Stimulated activated naive CD4-positive, alpha-beta T cell (primary cell): ENCODE measurements around the gene ABHD2.
A peak's percentile ranks its signal among the peaks of the same experiment; 100 is the strongest.
"Not testable (repeated sequence)": the region's sequence is repeated elsewhere in the genome, so short reads cannot be mapped to it uniquely, and the experiment has no call there.

Source experiments
- DNase-seq, 6 experiments: peaks; one replicate each; lab custom pipeline; 2025; lab: John Stamatoyannopoulos, UW

Gene ABHD2

DNA sequence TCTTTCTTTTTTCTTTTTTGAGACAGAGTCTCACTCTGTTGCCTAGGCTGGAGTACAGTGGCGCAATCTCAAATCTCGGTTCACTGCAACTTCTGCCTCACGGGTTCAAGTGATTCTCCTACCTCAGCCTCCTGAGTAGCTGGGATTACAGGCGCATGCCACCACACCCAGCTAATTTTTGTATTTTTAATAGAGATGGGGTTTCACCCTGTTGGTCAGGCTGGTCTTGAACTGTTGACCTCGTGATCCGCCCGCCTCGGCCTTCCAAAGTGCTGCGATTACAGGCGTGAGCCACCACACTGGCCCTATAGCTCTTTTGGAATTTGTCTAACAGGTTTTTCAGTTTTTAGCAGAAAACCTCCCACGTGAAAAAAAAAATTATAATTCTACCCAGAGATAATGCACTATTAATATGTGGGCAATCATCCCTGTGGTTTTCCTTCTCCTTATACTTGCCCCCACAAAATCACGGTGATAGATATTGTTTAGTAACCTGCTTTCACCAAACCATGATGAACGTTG lies 32.3 kb downstream of the ABHD2 start:
- DNase-seq, result not testable (repeated sequence)

DNA sequence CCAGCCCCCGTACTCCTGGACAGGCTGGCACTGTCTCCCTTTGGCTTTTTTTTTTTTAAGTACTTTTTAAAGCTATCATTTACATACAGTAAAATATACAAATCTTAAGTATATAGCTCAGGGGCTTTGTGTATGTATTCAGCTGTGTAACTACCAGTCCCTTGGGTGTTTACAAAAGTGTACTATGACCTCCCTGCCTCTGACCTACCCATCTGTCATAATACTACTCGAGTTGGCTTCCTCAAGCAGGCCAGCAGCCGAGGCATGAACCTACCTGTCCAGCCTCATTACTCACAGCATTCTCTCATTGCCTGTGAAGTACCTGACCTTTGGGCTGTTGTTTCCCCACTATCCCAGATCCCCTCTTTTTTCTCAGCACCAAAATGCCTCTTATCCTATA lies 33.2 kb downstream of the ABHD2 start:
- no peak for DNase-seq

DNA sequence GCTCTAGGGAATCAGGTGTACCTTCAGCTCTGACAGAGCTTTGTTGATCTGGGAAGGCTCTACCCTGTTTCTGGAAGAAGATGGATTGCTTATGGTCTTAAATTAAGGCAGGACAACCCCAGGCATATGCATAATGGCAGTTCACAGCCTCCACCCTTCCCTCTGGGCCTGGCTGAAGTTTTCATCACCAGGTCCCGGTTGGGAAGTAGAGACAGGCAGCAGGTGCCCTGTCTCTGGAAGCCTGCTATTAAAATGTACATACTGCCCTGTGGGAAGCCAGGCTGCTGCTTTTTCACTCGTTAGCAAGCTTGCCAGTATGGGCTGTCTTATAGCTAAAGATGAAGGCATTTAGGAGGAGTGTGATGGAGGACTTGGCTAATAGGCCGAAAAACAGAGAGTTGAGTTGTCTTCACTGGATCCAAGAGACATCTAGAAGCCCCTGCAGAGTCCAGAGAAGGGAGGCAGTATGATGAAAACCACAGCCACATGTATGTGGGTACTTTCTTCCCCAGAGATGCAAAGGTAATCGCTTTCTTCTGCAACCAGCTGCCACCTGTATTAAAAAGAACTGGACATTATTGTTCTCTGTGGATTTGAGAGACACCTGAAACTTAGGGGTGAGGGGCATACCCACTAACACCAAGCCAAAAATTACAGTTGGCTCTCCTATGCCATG lies 34.4 kb downstream of the ABHD2 start:
- no peak for DNase-seq

DNA sequence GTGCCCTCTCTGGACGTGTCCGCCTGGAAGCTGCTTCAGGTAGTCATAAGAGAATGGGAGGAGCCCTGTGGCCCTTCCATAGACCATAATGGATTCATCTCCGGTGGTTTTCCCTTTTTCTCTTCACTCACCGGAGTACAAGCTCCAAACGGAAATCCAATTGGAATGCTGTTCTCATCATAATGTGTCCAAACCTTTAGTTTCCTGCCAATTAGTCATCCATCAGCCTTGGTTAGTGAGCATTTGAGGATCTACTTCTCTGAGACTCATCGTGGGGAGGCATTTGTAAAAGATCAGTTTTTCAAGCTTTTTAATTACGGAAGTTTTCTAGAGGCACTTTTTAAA lies 34.9 kb downstream of the ABHD2 start:
- DNase-seq, result no peak

GRCh38 chr15:89125088-89125826 lies 37.0 kb downstream of the ABHD2 start:
- DNase-seq, result no peak

GRCh38 chr15:89126009-89126408 lies 37.8 kb downstream of the ABHD2 start:
- DNase-seq, result no peak

- no peak for DNase-seq
These were observed 38.9 kb downstream of the ABHD2 start for GRCh38 chr15:89127054-89127702.

GRCh38 chr15:89128320-89129122 lies 40.3 kb downstream of the ABHD2 start:
- no peak for DNase-seq

DNA sequence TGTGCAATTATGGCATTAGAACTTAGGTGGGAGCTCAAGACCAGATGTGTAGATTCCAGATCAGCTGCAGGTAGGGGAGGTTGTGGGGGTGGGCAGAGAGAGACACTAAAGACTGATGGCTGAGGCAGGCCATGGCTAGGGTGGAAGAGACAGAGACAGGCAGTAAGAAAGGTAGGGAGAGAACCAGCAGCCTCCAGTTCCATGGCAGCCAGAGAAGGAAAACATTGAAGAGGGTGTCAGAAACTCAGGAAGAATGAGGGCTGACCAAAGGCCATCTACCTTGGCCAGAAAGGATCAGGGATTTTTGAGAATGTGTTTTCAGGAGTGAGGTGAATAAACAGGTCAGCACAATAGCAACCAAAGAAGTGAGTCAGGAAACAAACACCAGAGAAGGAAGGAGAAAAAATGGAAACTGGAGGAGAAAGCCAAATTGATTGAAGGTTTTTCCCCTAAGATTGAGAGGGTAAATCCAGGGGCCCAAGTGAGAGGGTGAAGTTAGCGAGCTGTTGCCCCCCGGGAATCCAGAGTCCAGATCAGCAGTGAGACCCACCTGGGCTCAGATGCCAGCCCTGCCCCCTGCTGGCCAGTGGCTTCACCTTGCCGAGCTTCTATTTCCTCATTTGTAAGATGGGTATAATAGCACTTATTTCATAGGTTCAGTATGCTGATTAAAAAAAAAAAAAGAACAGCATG lies 41.0 kb downstream of the ABHD2 start:
- peak in 5 of 6 experiments; percentile 19 to 54 (median 44) for DNase-seq

- no peak for DNase-seq
These were observed 41.5 kb downstream of the ABHD2 start for GRCh38 chr15:89129816-89130134.

DNA sequence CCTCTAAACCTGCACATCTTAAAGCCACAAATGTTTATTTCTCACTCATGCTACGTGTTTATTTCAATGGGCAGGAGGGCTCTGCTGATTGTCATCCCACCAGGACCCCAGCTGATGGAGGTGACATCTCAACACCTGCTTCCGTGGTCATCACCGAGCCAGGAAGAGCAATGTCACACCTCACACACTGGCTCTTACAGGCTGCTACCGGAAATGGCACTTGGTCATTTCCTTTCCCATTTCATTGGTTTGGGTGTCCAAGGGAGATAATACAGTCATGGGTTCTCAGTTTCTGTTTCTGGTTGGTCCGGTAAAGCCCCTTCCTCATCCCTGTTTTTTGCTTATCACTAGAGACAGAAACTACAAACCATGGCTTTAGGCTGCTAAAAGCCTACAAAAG lies 41.9 kb downstream of the ABHD2 start:
- no peak for DNase-seq

- DNase-seq, result no peak
These were observed 43.5 kb downstream of the ABHD2 start for GRCh38 chr15:89131731-89132130.

DNA sequence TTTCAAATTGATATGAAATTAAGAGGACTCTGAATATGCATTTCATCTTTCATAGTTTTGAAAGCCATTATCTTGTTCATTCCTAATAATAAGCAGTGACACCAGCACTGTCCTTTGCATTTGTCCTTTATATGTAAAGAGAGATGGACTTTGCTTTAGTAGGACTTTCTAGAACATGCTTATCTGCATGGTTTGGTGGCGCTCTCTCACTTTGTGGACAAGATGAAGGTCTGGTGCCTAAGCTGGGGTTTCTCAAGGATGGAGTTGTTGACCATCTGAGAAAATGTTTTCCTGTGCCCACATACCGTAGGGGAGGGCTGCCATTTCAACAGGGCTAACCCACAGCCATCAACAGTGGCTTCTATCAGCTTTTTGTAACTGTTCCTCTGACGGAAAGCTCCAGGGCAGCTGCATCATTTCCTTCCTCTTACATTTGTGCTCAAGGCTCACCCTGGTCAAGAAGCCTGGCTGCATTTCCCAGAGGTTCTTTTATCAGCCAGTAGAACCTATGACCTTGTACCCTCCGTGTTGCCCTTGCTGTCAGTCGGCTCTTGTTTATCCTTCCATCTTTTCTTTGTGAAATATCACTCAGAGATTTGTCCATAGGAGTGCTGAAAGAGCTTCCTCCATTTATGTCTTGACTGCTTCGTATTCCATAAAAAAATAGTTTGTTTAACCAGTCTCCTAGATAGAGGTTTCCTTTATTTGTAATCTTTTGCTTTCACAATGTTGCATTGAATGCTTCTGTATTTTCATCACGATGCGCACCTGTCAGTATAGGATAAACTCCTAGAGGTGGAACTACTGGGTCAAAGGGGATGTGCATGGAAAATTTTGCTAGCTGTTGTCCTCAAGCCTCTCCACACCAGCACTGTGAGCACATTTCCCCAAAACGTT lies 44.6 kb downstream of the ABHD2 start:
- DNase-seq, result no peak

DNA sequence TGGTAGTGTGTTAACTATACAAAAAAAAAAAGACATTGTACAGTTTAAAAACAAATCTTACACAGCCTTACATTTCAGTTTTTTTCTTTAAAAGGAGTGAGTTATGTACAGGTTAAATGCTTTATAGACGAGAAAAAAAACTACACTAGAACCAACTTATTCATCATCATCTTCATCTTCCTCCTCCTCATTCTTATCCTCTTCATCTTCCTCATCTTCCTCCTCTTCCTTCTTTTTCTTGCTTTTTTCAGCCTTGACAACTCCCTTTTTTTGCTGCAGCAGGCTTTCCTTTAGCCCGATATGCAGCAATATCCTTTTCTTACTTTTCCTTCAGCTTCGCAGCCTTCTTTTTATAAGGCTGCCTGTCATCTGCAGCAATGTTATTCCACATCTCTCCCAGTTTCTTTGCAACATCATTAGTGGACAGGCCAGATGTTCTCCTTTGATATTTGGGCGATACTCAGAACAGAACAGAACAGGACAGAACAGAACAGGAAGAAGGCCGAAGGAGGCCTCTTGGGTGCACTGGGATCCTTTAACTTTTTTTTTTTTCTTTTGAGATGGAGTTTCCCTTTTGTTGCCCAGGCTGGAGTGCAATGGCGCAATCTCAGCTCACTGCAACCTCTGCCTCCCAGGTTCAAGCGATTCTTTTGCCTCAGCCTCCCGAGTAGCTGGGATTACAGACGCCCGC lies 47.3 kb downstream of the ABHD2 start:
- DNase-seq, result not testable (repeated sequence)

DNA sequence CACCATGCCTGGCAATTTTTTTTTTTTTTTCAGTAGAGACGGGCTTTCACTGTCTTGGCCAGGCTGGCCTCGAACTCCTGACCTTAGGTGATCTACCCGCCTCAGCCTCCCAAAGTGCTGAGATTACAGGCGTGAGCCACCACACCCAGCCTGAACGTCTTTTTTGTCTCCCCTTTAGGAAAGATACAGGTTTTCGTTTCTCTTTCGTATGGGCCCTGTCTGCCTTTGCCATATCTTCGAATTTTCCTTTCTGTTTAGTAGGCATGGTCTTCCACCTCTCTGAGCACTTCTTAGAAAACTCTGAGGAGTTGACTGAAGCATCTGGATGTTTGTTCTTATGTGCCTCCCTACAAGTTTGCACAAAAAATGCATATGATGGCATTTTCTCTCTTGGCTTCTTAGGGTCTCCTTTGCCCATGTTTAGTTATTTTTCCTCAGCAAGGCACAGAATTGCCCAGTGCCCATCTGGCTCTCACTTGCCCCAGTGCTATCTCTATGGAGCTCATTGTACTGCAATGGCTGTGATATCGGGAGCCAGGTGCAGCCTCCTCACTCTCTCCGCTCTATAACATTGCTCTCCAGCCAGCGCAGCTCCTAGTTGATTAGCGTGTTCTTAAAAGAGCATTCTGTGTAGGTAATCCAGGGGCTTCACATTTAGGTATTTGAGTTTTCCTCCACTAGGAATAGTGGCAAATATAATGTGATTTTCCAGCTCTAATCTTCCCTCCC lies 48.0 kb downstream of the ABHD2 start:
- DNase-seq, result no peak

DNA sequence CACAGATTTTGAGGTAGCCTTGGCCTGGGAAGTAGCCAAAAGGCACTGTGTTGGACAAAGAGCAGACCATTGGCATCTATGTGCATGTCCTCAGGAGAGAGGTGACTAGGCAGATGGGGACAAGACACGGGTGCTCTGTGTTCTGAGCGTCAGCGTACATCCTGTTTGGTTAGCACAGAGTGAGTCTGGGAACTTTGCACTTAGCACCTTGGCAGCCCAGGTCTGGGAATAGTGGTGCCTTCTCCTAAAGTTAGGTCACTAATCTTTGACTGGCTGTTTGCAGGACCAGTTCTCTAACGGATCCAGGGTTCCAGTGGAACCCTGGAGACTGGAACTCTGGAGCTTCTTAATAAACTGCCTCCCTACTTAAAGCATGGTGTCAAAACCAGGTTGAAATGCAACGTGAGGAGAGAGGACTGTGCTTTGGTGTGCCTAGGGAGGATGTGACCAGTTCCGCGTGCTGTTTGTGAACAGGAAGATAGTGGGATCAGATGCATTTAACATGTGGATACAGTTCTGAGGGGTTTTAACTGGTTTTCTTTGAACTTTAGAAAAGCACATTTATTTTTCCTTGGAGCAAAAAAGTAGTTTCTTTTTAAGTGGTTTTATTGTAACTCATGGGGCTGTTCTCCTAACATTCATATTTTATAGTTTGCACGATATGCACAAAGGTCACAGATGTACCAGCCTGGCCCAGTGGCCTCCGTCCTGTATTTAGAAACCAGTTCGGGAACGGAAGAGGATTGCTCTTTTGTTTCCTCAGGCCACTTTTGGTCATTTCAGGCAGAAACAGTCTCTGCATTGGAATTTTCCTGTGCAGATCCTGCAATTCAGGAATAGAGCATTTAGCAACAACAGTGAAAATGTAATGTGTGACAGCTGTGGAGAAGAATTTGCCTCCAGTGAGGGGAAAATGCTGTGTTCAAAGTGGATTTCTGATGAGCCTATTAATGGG lies 48.8 kb downstream of the ABHD2 start:
- peak in 1 of 6 experiments; percentile 7 for DNase-seq

DNA sequence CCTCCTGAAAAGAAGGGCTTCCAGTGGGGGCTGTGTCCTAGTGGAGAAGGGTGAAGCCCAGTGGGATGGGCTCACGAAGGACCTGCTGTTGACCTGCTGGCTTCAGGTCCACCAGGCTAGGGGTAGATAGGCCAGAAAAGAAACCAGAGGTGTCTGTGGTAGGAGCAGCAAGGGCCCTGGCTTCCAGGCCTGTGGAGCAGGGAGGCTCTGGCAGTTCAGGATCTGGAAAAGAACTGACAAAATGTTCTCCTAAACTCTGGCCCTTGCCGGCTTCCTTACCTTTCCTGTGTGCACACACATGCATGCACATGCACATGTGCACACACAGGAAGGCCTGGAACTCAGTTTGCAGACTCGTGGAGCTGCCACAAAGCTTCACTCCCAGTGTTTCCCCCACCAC lies 49.7 kb downstream of the ABHD2 start:
- DNase-seq, result no peak

DNA sequence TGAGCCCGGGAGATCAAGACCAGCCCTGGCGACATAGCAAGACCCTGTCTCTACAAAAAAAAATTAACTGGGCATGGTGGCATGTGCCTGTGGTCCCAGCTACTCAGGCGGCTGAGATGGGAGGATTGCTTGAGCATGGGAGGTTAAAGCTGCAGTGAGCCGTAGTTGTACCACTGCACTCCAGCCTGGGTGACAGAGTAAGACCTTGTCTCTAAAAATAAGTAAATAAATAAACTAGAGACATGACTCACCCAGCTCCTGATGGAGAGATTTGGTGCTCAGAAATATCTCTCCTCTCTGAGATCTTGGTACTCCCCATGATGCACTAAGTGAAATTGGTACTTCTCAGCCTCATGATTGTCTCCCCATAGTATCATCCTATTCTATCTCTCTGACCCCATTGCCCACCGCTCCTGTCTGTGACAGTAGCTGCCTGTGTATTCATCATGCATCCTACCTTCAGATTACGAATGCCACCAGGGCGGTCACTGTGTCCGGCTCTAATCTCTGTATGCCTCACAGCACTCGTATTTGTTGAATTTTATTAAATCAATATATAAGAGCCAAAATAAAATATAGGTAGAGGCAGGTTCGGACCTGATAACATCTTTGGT lies 50.9 kb downstream of the ABHD2 start:
- no peak for DNase-seq
